ENCODE measurements around the gene PPL.
"Not testable (repeated sequence)": the region's sequence is repeated elsewhere in the genome, so short reads cannot be mapped to it uniquely, and the experiment has no call there.

Gene PPL

GRCh38 chr16:4898811-4899473, 38.0 kb downstream of the PPL start:
- TF ChIP-seq YY1 (IDR thresholded peaks at IDR 0.05; ENCODE audit: insufficient read depth, insufficient read length) = no peak
- no peak for TF ChIP-seq ZNF274 (IDR thresholded peaks at IDR 0.05; ENCODE audit: low read depth, low read length)
- no peak for TF ChIP-seq SUZ12 (IDR thresholded peaks at IDR 0.05; ENCODE audit: extremely low read depth, insufficient read depth, insufficient read length)
- no peak overlapping the region for H3K9ac ChIP-seq (ENCODE audit: insufficient read length, low read depth)
- no peaks in the 10 kb centered on the region for H3K27me3 ChIP-seq (ENCODE audit: insufficient read depth, insufficient read length)
- peaks cover 56% of the 10 kb centered on the region for H3K36me3 ChIP-seq (ENCODE audit: insufficient read depth, insufficient read length, low read length)
- H3K9me3 ChIP-seq (ENCODE audit: insufficient read depth, low read length) = 0 out of 2 replicates have a peak, but pooled peaks cover 5% of the 10 kb centered on the region
- no peak overlapping the region for H3K4me3 ChIP-seq (ENCODE audit: insufficient read length, low read depth)
- peaks cover 6% of the 10 kb centered on the region for H3K4me1 ChIP-seq (ENCODE audit: insufficient read depth, insufficient read length)
- no peak for DNase-seq (ENCODE audit: low read depth, low spot score)

- Histone ChIP-seq H3K4me3 (ENCODE audit: insufficient read length, low read depth) (no peak overlapping the region), H3K9ac (ENCODE audit: insufficient read length, low read depth) (no peak overlapping the region), H3K4me1 (ENCODE audit: insufficient read depth, insufficient read length) (peaks cover 6% of the 10 kb centered on the region), H3K27me3 (ENCODE audit: insufficient read depth, insufficient read length) (no peaks in the 10 kb centered on the region), H3K36me3 (ENCODE audit: insufficient read depth, insufficient read length, low read length) (peaks cover 66% of the 10 kb centered on the region), H3K9me3 (ENCODE audit: insufficient read depth, low read length) (0 out of 2 replicates have a peak, but pooled peaks cover 5% of the 10 kb centered on the region)
- DNase-seq (ENCODE audit: low read depth, low spot score) = no peak
- TF ChIP-seq YY1 (IDR thresholded peaks at IDR 0.05; ENCODE audit: insufficient read depth, insufficient read length) (no peak), ZNF274 (IDR thresholded peaks at IDR 0.05; ENCODE audit: low read depth, low read length) (no peak), SUZ12 (IDR thresholded peaks at IDR 0.05; ENCODE audit: extremely low read depth, insufficient read depth, insufficient read length) (no peak)
Measured at GRCh38 chr16:4897328-4897727, 39.6 kb downstream of the PPL start.

GRCh38 chr16:4896761-4897160, 40.2 kb downstream of the PPL start:
- peaks cover 66% of the 10 kb centered on the region for H3K36me3 ChIP-seq (ENCODE audit: insufficient read depth, insufficient read length, low read length)
- not testable (repeated sequence) for H3K4me1 ChIP-seq (ENCODE audit: insufficient read depth, insufficient read length); H3K9ac ChIP-seq (ENCODE audit: insufficient read length, low read depth); DNase-seq (ENCODE audit: low read depth, low spot score); H3K9me3 ChIP-seq (ENCODE audit: insufficient read depth, low read length); H3K27me3 ChIP-seq (ENCODE audit: insufficient read depth, insufficient read length); H3K4me3 ChIP-seq (ENCODE audit: insufficient read length, low read depth)

- no peaks in the 10 kb centered on the region for H3K27me3 ChIP-seq (ENCODE audit: insufficient read depth, insufficient read length)
- TF ChIP-seq ZNF274 (IDR thresholded peaks at IDR 0.05; ENCODE audit: low read depth, low read length) (no peak), YY1 (IDR thresholded peaks at IDR 0.05; ENCODE audit: insufficient read depth, insufficient read length) (no peak), SUZ12 (IDR thresholded peaks at IDR 0.05; ENCODE audit: extremely low read depth, insufficient read depth, insufficient read length) (no peak)
- H3K4me1 ChIP-seq (ENCODE audit: insufficient read depth, insufficient read length) = peaks cover 6% of the 10 kb centered on the region
- H3K4me3 ChIP-seq (ENCODE audit: insufficient read length, low read depth) = no peak overlapping the region
- peaks cover 72% of the 10 kb centered on the region for H3K36me3 ChIP-seq (ENCODE audit: insufficient read depth, insufficient read length, low read length)
- no peak for DNase-seq (ENCODE audit: low read depth, low spot score)
- no peak overlapping the region for H3K9ac ChIP-seq (ENCODE audit: insufficient read length, low read depth)
- 0 out of 2 replicates have a peak, but pooled peaks cover 5% of the 10 kb centered on the region for H3K9me3 ChIP-seq (ENCODE audit: insufficient read depth, low read length)
Measured at GRCh38 chr16:4895366-4895765, 41.6 kb downstream of the PPL start.

GRCh38 chr16:4894276-4895150, 42.4 kb downstream of the PPL start:
- Histone ChIP-seq H3K4me1 (ENCODE audit: insufficient read depth, insufficient read length) (peaks cover 8% of the 10 kb centered on the region), H3K27me3 (ENCODE audit: insufficient read depth, insufficient read length) (no peaks in the 10 kb centered on the region), H3K9ac (ENCODE audit: insufficient read length, low read depth) (peak overlapping the region; percentile 10), H3K9me3 (ENCODE audit: insufficient read depth, low read length) (0 out of 2 replicates have a peak, but pooled peaks cover 5% of the 10 kb centered on the region), H3K36me3 (ENCODE audit: insufficient read depth, insufficient read length, low read length) (peaks cover 80% of the 10 kb centered on the region), H3K4me3 (ENCODE audit: insufficient read length, low read depth) (no peak overlapping the region)
- DNase-seq (ENCODE audit: low read depth, low spot score) = no peak
- TF ChIP-seq SUZ12 (IDR thresholded peaks at IDR 0.05; ENCODE audit: extremely low read depth, insufficient read depth, insufficient read length) (no peak), ZNF274 (IDR thresholded peaks at IDR 0.05; ENCODE audit: low read depth, low read length) (no peak), YY1 (IDR thresholded peaks at IDR 0.05; ENCODE audit: insufficient read depth, insufficient read length) (no peak)

GRCh38 chr16:4893103-4893862, 43.7 kb downstream of the PPL start:
- H3K4me3 ChIP-seq (ENCODE audit: insufficient read length, low read depth) = no peak overlapping the region
- no peaks in the 10 kb centered on the region for H3K27me3 ChIP-seq (ENCODE audit: insufficient read depth, insufficient read length)
- H3K9ac ChIP-seq (ENCODE audit: insufficient read length, low read depth) = no peak overlapping the region
- 0 out of 2 replicates have a peak, but pooled peaks cover under 1% of the 10 kb centered on the region for H3K9me3 ChIP-seq (ENCODE audit: insufficient read depth, low read length)
- H3K36me3 ChIP-seq (ENCODE audit: insufficient read depth, insufficient read length, low read length) = peaks cover 80% of the 10 kb centered on the region
- no peak for DNase-seq (ENCODE audit: low read depth, low spot score)
- H3K4me1 ChIP-seq (ENCODE audit: insufficient read depth, insufficient read length) = peaks cover 8% of the 10 kb centered on the region
- TF ChIP-seq YY1 (IDR thresholded peaks at IDR 0.05; ENCODE audit: insufficient read depth, insufficient read length) (no peak), ZNF274 (IDR thresholded peaks at IDR 0.05; ENCODE audit: low read depth, low read length) (no peak), SUZ12 (IDR thresholded peaks at IDR 0.05; ENCODE audit: extremely low read depth, insufficient read depth, insufficient read length) (no peak)
